HCT116 (cell line): Measurements from ENCODE around the gene FGF14. TPM values are rescaled to one million over a fixed set of nuclear protein-coding genes. Genes with fewer than 3 reads are reported as not detected.

Experiments
- ATAC-seq: fragments of 200-7000 bp; cut with Tn5 transposase; 2 replicates; pipeline ENCODE4 v1.9.1; 2020; ENCODE audit warnings: mild to moderate bottlenecking, moderate library complexity
- BruUV-seq: library from RNA; stranded (reverse); fragments of 400-500 nt; replicated peaks from 2 replicates; lab custom pipeline; 2021; lab: Mats Ljungman, UMichigan
- CTCF ChIA-PET: fragments of 300-600 bp; sonication (Branson Sonifier 250); formaldehyde crosslinking; loops from one replicate; lab custom pipeline; 2021; ENCODE audit warnings: antibody characterized with exemption; lab: Charles Lee
- POLR2A ChIA-PET: fragments of 300-600, 350-600 bp; sonication (Branson Sonifier 250); formaldehyde crosslinking; loops from one replicate; lab custom pipeline; 2021; ENCODE audit warnings: antibody characterized with exemption; lab: Charles Lee
- RAD21 ChIA-PET, 2 experiments: fragments of 300-600 bp; sonication (Branson Sonifier 250); formaldehyde crosslinking; loops; one replicate each; lab custom pipeline; 2023; ENCODE audit warnings: low total read pairs in 2 of 2; ENCODE audit not compliant: uncharacterized antibody in 2 of 2, unreplicated experiment in 2 of 2, low non-redundant PET in 1 of 2; lab: Charles Lee
- DNase-seq: peaks from one replicate; pipeline ENCODE4 v3.0.0-alpha.2; 2010; ENCODE audit warnings: low read depth, low spot score
- H2AFZ ChIP-seq: fragments of 200-600 bp; shearing (Covaris generic), sonication (generic); 2 replicates; pipeline ENCODE4 v1.6.1; 2017; ENCODE audit warnings: low read depth, mixed run types, mixed read lengths, antibody characterized with exemption, low read length; ENCODE audit not compliant: poor library complexity, severe bottlenecking
- H3K27ac ChIP-seq: 2 replicates; pipeline ENCODE4 v1.5.1; 2012; ENCODE audit warnings: low read depth, low read length
- H3K27me3 ChIP-seq: fragments of 200-600 bp; sonication (generic); 2 replicates; pipeline ENCODE4 v1.6.1; 2016; ENCODE audit warnings: mixed run types, low read length, mixed read lengths; ENCODE audit not compliant: insufficient read depth
- H3K36me3 ChIP-seq, 2 experiments: fragments of 200-500 bp in 1 of 2; fragments of 200-600 bp in 1 of 2; sonication (Bioruptor generic) in 1 of 2; sonication (generic) in 1 of 2; 2 replicates each; pipeline versions ENCODE4 v1.5.1 to v1.6.1; 2014 to 2016; ENCODE audit warnings: low read length in 2 of 2, inconsistent platforms in 1 of 2, mixed read lengths in 1 of 2, mixed run types in 1 of 2; ENCODE audit not compliant: insufficient read depth in 2 of 2, control insufficient read depth in 1 of 2
- H3K4me1 ChIP-seq, 2 experiments: fragments of 200-600 bp in 1 of 2; sonication (generic) in 1 of 2; 2 replicates each; pipeline versions ENCODE4 v1.5.1 to v1.6.1; 2012 to 2017; ENCODE audit warnings: low read length in 2 of 2, inconsistent platforms in 1 of 2, mild to moderate bottlenecking in 1 of 2, mixed read lengths in 1 of 2, mixed run types in 1 of 2, moderate library complexity in 1 of 2; ENCODE audit not compliant: insufficient read depth in 2 of 2, control insufficient read depth in 1 of 2
- H3K4me2 ChIP-seq: fragments of 200-600 bp; sonication (generic); 2 replicates; pipeline ENCODE4 v1.6.1; 2017; ENCODE audit warnings: mixed run types, low read length, mixed read lengths
- H3K4me3 ChIP-seq, 2 experiments: fragments of 200-600 bp in 1 of 2; sonication (generic) in 1 of 2; replicated peaks in 1 of 2; 2 replicates each; pipeline ENCODE4 v1.5.1; 2011 to 2016; ENCODE audit warnings: low read length in 2 of 2, control low read depth in 1 of 2, low read depth in 1 of 2, mild to moderate bottlenecking in 1 of 2, mixed read lengths in 1 of 2, mixed run types in 1 of 2
- H3K79me2 ChIP-seq: fragments of 200-600 bp; sonication (generic); 2 replicates; pipeline ENCODE4 v1.6.1; 2017; ENCODE audit warnings: mild to moderate bottlenecking, mixed run types, low read length, moderate library complexity, mixed read lengths; ENCODE audit not compliant: insufficient read depth
- H3K9ac ChIP-seq: fragments of 200-600 bp; sonication (generic); 2 replicates; pipeline ENCODE4 v1.6.1; 2016; ENCODE audit warnings: low read length, mixed read lengths
- H3K9me2 ChIP-seq: fragments of 200-600 bp; sonication (generic), shearing (Covaris generic); 2 replicates; pipeline ENCODE4 v1.6.1; 2017; ENCODE audit warnings: mixed run types, mild to moderate bottlenecking, moderate library complexity; ENCODE audit not compliant: insufficient read depth
- H3K9me3 ChIP-seq, 2 experiments: fragments of 200-500 bp in 1 of 2; fragments of 200-600 bp in 1 of 2; sonication (Bioruptor generic) in 1 of 2; sonication (generic) in 1 of 2; 2 replicates each; pipeline ENCODE4 v1.6.1; 2014 to 2017; ENCODE audit warnings: low read length in 2 of 2, mixed read lengths in 2 of 2, inconsistent platforms in 1 of 2, low read depth in 1 of 2, mild to moderate bottlenecking in 1 of 2, mixed run types in 1 of 2, moderate library complexity in 1 of 2; ENCODE audit not compliant: control insufficient read depth in 1 of 2, insufficient read depth in 1 of 2
- H4K20me1 ChIP-seq: fragments of 200-600 bp; sonication (generic), shearing (Covaris generic); 2 replicates; pipeline ENCODE4 v1.6.1; 2017; ENCODE audit warnings: mixed run types, mild to moderate bottlenecking, moderate library complexity; ENCODE audit not compliant: insufficient read depth
- CBX3 ChIP-seq: IDR thresholded peaks from 2 replicates; pipeline ENCODE4 v1.6.1; 2012; ENCODE audit warnings: low read depth
- CEBPB ChIP-seq: IDR thresholded peaks from 2 replicates; pipeline ENCODE4 v1.6.1; 2012; ENCODE audit warnings: low read depth
- ELF1 ChIP-seq: IDR thresholded peaks from 2 replicates; pipeline ENCODE4 v1.6.1; 2012; ENCODE audit warnings: low read depth, borderline replicate concordance
- EZH2phosphoT487 ChIP-seq: fragments of 200-600 bp; IDR thresholded peaks from 2 replicates; pipeline ENCODE4 v1.6.1; 2018; ENCODE audit warnings: antibody characterized with exemption, borderline replicate concordance
- JUND ChIP-seq: IDR thresholded peaks from 2 replicates; pipeline ENCODE4 v1.6.1; 2012
- POLR2A ChIP-seq: IDR thresholded peaks from 2 replicates; pipeline ENCODE4 v1.7.0; 2011; ENCODE audit warnings: borderline replicate concordance; ENCODE audit not compliant: insufficient read depth, insufficient read length; ENCODE audit errors: extremely low read depth
- POLR2AphosphoS5 ChIP-seq: IDR thresholded peaks from 2 replicates; pipeline ENCODE4 v1.6.1; 2011; ENCODE audit warnings: mild to moderate bottlenecking, low read depth, low read length, moderate library complexity
- RAD21 ChIP-seq: IDR thresholded peaks from 2 replicates; pipeline ENCODE4 v1.6.1; 2012; ENCODE audit warnings: low read depth, mild to moderate bottlenecking
- SIN3A ChIP-seq: IDR thresholded peaks from 2 replicates; pipeline ENCODE4 v1.6.1; 2012; ENCODE audit warnings: low read depth
- SP1 ChIP-seq: IDR thresholded peaks from 2 replicates; pipeline ENCODE4 v1.6.1; 2012; ENCODE audit warnings: low read depth
- SRF ChIP-seq: IDR thresholded peaks from 2 replicates; pipeline ENCODE4 v1.6.1; 2012; ENCODE audit warnings: low read depth
- TCF7L2 ChIP-seq: IDR thresholded peaks from 2 replicates; pipeline ENCODE4 v1.7.0; 2011; ENCODE audit warnings: borderline replicate concordance, inconsistent platforms; ENCODE audit not compliant: insufficient read depth, insufficient read length; ENCODE audit errors: extremely low read depth
- YY1 ChIP-seq: IDR thresholded peaks from 2 replicates; pipeline ENCODE4 v1.6.1; 2011; ENCODE audit warnings: low read length, low read depth, moderate library complexity, mild to moderate bottlenecking; ENCODE audit not compliant: insufficient replicate concordance; ENCODE audit errors: extremely low read depth
- ZFX ChIP-seq: fragments of 450-650 bp; IDR thresholded peaks from 2 replicates; pipeline ENCODE4 v1.6.1; 2017
- ZNF274 ChIP-seq: fragments of 200-500 bp; sonication (Bioruptor generic); IDR thresholded peaks from 2 replicates; pipeline ENCODE4 v1.6.1; 2014; ENCODE audit warnings: mild to moderate bottlenecking, low read depth, low read length, inconsistent platforms
- intact Hi-C: fragments of 100-400 bp; cut with micrococcal nuclease; formaldehyde crosslinking; loops from 2 replicates; pipeline ENCODE4 v1.10.0; 2022
- total RNA-seq: library from RNA; stranded (reverse); gene quantifications from one replicate; pipeline ENCODE4 v1.2.1, GENCODE V29; 2021; ENCODE audit not compliant: unreplicated experiment
- TF ChIP-seq, protein P1 (sequence below): IDR thresholded peaks from 2 replicates; pipeline ENCODE4 v1.6.1; 2012
- TF ChIP-seq, protein P2 (sequence below): IDR thresholded peaks from 2 replicates; pipeline ENCODE4 v1.6.1; 2011; ENCODE audit warnings: mild to moderate bottlenecking, low read length, moderate library complexity; ENCODE audit not compliant: insufficient replicate concordance; ENCODE audit errors: extremely low read depth
- TF ChIP-seq, protein P3 (sequence below): IDR thresholded peaks from 2 replicates; pipeline ENCODE4 v1.6.1; 2012
- TF ChIP-seq, protein P4 (sequence below): IDR thresholded peaks from 2 replicates; pipeline ENCODE4 v1.6.1; 2012; ENCODE audit warnings: low read depth

FGF14 gene
- total RNA-seq, 1 experiment from 2014 or later: not detected

DNA sequence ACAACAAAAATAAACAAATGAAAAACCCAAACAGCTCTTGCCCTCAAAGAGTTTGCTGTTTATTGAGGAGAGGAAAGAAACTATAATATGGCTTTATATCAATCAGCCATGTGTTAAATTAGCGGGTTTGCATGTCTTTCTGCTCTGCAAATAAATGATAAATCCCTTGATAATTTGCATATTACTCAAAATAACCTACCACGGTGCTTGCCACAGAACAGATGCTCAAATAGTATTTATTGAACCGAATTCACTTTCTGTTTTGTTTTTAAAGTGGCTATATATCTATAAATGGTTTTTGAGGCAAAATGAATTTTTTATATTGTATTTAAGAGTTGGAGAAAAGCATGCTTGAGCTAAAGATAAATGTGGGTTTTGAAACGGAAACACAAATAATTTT lies 521.3 kb downstream of the FGF14 start (continued):
- TF ChIP-seq ZNF274 (no peak), POLR2A (no peak)

DNA sequence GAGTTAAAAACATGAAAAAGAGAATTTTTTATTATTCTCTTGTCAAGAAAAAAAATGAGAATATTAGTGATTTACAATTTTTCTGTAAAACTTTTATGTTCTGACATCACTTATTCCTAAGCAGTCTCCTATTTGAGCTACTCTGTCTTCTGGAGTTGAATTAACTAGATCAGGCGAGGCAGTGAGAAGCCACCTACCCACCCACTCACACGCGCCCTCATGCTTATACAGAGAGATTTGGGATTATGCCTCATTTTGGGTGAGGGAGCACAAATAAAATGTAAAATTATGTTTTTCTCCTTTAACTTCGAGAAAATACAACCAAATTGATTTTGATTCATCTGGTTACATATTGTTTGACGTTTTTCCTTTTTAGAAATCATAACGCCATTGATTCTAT lies 524.9 kb downstream of the FGF14 start:
- ChIA-PET POLR2A (no interaction called here), CTCF (no interaction called here), RAD21 (no interaction called here)

More for the DNA sequence above, 524.9 kb downstream of the FGF14 start:
- Histone ChIP-seq H3K9me3 (peaks cover 0 to 15% of the 10 kb centered on the region in 2 experiments; a peak in 1 of 4 replicates), H3K27ac (no peak overlapping the region), H3K36me3 (no peaks in the 10 kb centered on the region), H3K4me3 (no peak overlapping the region), H4K20me1 (no peaks in the 10 kb centered on the region), H2AFZ (no peak overlapping the region), H3K9me2 (no peaks in the 10 kb centered on the region), H3K79me2 (no peaks in the 10 kb centered on the region), H3K4me1 (no peaks in the 10 kb centered on the region), H3K27me3 (no peaks in the 10 kb centered on the region), H3K9ac (no peak overlapping the region), H3K4me2 (no peak overlapping the region)
- BruUV-seq: no TSS peak
- DNase-seq (no peak), ATAC-seq (no peak)
- intact Hi-C loops: no loop called here
- TF ChIP-seq JUND (no peak), YY1 (no peak), CBX3 (no peak), ZFX (no peak), TCF7L2 (no peak), SRF (no peak), POLR2A (no peak), ELF1 (no peak), ZNF274 (no peak), EZH2phosphoT487 (no peak), CEBPB (no peak), SIN3A (no peak), SP1 (no peak), POLR2AphosphoS5 (no peak), RAD21 (no peak)
- TF ChIP-seq, protein P1, sequence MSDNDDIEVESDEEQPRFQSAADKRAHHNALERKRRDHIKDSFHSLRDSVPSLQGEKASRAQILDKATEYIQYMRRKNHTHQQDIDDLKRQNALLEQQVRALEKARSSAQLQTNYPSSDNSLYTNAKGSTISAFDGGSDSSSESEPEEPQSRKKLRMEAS: no peak
- TF ChIP-seq, protein P2, sequence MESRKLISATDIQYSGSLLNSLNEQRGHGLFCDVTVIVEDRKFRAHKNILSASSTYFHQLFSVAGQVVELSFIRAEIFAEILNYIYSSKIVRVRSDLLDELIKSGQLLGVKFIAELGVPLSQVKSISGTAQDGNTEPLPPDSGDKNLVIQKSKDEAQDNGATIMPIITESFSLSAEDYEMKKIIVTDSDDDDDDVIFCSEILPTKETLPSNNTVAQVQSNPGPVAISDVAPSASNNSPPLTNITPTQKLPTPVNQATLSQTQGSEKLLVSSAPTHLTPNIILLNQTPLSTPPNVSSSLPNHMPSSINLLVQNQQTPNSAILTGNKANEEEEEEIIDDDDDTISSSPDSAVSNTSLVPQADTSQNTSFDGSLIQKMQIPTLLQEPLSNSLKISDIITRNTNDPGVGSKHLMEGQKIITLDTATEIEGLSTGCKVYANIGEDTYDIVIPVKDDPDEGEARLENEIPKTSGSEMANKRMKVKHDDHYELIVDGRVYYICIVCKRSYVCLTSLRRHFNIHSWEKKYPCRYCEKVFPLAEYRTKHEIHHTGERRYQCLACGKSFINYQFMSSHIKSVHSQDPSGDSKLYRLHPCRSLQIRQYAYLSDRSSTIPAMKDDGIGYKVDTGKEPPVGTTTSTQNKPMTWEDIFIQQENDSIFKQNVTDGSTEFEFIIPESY: no peak
- TF ChIP-seq, protein P3, sequence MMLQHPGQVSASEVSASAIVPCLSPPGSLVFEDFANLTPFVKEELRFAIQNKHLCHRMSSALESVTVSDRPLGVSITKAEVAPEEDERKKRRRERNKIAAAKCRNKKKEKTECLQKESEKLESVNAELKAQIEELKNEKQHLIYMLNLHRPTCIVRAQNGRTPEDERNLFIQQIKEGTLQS: no peak
- TF ChIP-seq, protein P4, sequence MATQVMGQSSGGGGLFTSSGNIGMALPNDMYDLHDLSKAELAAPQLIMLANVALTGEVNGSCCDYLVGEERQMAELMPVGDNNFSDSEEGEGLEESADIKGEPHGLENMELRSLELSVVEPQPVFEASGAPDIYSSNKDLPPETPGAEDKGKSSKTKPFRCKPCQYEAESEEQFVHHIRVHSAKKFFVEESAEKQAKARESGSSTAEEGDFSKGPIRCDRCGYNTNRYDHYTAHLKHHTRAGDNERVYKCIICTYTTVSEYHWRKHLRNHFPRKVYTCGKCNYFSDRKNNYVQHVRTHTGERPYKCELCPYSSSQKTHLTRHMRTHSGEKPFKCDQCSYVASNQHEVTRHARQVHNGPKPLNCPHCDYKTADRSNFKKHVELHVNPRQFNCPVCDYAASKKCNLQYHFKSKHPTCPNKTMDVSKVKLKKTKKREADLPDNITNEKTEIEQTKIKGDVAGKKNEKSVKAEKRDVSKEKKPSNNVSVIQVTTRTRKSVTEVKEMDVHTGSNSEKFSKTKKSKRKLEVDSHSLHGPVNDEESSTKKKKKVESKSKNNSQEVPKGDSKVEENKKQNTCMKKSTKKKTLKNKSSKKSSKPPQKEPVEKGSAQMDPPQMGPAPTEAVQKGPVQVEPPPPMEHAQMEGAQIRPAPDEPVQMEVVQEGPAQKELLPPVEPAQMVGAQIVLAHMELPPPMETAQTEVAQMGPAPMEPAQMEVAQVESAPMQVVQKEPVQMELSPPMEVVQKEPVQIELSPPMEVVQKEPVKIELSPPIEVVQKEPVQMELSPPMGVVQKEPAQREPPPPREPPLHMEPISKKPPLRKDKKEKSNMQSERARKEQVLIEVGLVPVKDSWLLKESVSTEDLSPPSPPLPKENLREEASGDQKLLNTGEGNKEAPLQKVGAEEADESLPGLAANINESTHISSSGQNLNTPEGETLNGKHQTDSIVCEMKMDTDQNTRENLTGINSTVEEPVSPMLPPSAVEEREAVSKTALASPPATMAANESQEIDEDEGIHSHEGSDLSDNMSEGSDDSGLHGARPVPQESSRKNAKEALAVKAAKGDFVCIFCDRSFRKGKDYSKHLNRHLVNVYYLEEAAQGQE: no peak
